Endothelial cell of umbilical vein (primary cell): ENCODE results near the gene LKAAEAR1. TPM values are rescaled to one million over a fixed set of nuclear protein-coding genes. Genes with fewer than 3 reads are reported as not detected.

ENCODE experiments used
- BruUV-seq: library from RNA; stranded (reverse); fragments of 400-500 nt; replicated peaks from 2 replicates; lab custom pipeline; 2021; lab: Mats Ljungman, UMichigan
- CTCF ChIA-PET: fragments of 300-600, 350-600 bp; sonication (Branson Sonifier 250); formaldehyde crosslinking; loops from one replicate; lab custom pipeline; 2021; ENCODE audit warnings: antibody characterized with exemption, inconsistent platforms; lab: Charles Lee
- POLR2A ChIA-PET: fragments of 300-600, 350-600 bp; sonication (Branson Sonifier 250); formaldehyde crosslinking; loops from one replicate; lab custom pipeline; 2021; ENCODE audit warnings: antibody characterized with exemption, inconsistent platforms; lab: Charles Lee
- DNase-seq: peaks from one replicate; pipeline ENCODE4 v3.0.0-alpha.2; 2011; ENCODE audit warnings: low read depth, low spot score
- FAIRE-seq: peaks from 2 replicates; lab custom pipeline; 2011; peaks lifted over from hg19 to GRCh38; lab: Jason Lieb, UNC
- H2AFZ ChIP-seq: 2 replicates; pipeline ENCODE4 v1.6.0; 2012; ENCODE audit warnings: low read depth, low read length, control low read depth, inconsistent platforms
- H3K27ac ChIP-seq: 2 replicates; pipeline ENCODE4 v1.5.1; 2011; ENCODE audit warnings: low read depth, mild to moderate bottlenecking, control low read depth, low read length, moderate library complexity; ENCODE audit not compliant: insufficient read depth
- H3K27me3 ChIP-seq, 2 experiments: 2 replicates each; pipeline versions ENCODE4 v1.6.0 to v1.6.1; 2011; ENCODE audit warnings: low read length in 2 of 2, mixed read lengths in 1 of 2; ENCODE audit not compliant: control insufficient read depth in 2 of 2, insufficient read depth in 2 of 2
- H3K36me3 ChIP-seq, 2 experiments: 2 replicates in 1 of 2; 3 replicates in 1 of 2; pipeline ENCODE4 v1.5.1; 2011; ENCODE audit warnings: low read length in 2 of 2, mild to moderate bottlenecking in 1 of 2, moderate library complexity in 1 of 2; ENCODE audit not compliant: control insufficient read depth in 2 of 2, insufficient read depth in 2 of 2; ENCODE audit errors: extremely low read depth in 1 of 2
- H3K4me1 ChIP-seq: 3 replicates; pipeline ENCODE4 v1.5.1; 2011; ENCODE audit warnings: mild to moderate bottlenecking, low read length; ENCODE audit not compliant: control insufficient read depth, insufficient read depth; ENCODE audit errors: extremely low read depth
- H3K4me2 ChIP-seq: 2 replicates; pipeline ENCODE4 v1.6.1; 2011; ENCODE audit warnings: low read length, control low read depth, mixed read lengths; ENCODE audit not compliant: insufficient read depth
- H3K4me3 ChIP-seq, 3 experiments: fragments of 200-600 bp in 1 of 3; sonication (generic), shearing (Covaris generic) in 1 of 3; replicated peaks in 1 of 3; 2 replicates each; pipeline ENCODE4 v1.5.1; 2011 to 2016; ENCODE audit warnings: control low read depth in 3 of 3, low read length in 3 of 3, mild to moderate bottlenecking in 2 of 3, inconsistent platforms in 1 of 3, low read depth in 1 of 3, moderate library complexity in 1 of 3; ENCODE audit not compliant: insufficient read depth in 1 of 3
- H3K79me2 ChIP-seq: 2 replicates; pipeline ENCODE4 v1.6.0; 2012; ENCODE audit warnings: low read length, inconsistent platforms; ENCODE audit not compliant: control insufficient read depth, insufficient read depth
- H3K9ac ChIP-seq: replicated peaks from 2 replicates; pipeline ENCODE3; 2011; ENCODE audit warnings: low read length, control low read depth; ENCODE audit not compliant: insufficient read depth; ENCODE audit errors: extremely low read depth
- H3K9me1 ChIP-seq: replicated peaks from 3 replicates; pipeline ENCODE4 v1.6.0; 2011; ENCODE audit warnings: mild to moderate bottlenecking, low read length; ENCODE audit not compliant: control insufficient read depth, insufficient read depth; ENCODE audit errors: extremely low read depth
- H3K9me3 ChIP-seq: replicated peaks from 2 replicates; pipeline ENCODE4 v1.5.1; 2012; ENCODE audit warnings: low read length, inconsistent platforms; ENCODE audit not compliant: control insufficient read depth, insufficient read depth
- H4K20me1 ChIP-seq: replicated peaks from 2 replicates; pipeline ENCODE3; 2011; ENCODE audit warnings: mild to moderate bottlenecking, low read length; ENCODE audit not compliant: control insufficient read depth, insufficient read depth; ENCODE audit errors: extremely low read depth
- CTCF ChIP-seq, 2 donors: IDR thresholded peaks; 1 replicate in 1 of 2; 2 replicates in 1 of 2; pipeline ENCODE4 v1.5.1; 2011; ENCODE audit warnings: low read length in 2 of 2, mild to moderate bottlenecking in 2 of 2, moderate library complexity in 2 of 2, control low read depth in 1 of 2, inconsistent platforms in 1 of 2, low read depth in 1 of 2; ENCODE audit not compliant: insufficient read depth in 1 of 2; ENCODE audit errors: extremely low read depth in 1 of 2
- EZH2 ChIP-seq: IDR thresholded peaks from 2 replicates; pipeline ENCODE4 v1.6.1; 2012; ENCODE audit warnings: borderline replicate concordance, low read depth, mild to moderate bottlenecking, moderate library complexity, low read length, inconsistent platforms; ENCODE audit not compliant: severe bottlenecking
- FOS ChIP-seq: IDR thresholded peaks from 2 replicates; pipeline ENCODE4 v1.6.1; 2011; ENCODE audit warnings: mild to moderate bottlenecking, low read length, moderate library complexity, borderline replicate concordance; ENCODE audit not compliant: insufficient read depth
- GATA2 ChIP-seq: IDR thresholded peaks from 2 replicates; pipeline ENCODE4 v1.7.0; 2011; ENCODE audit warnings: low read depth, mild to moderate bottlenecking, moderate library complexity, mixed read lengths, low read length; ENCODE audit not compliant: insufficient read length, insufficient read depth
- JUN ChIP-seq: IDR thresholded peaks from 2 replicates; pipeline ENCODE4 v1.6.1; 2011; ENCODE audit warnings: borderline replicate concordance, low read depth; ENCODE audit not compliant: insufficient read length, insufficient read depth
- MAX ChIP-seq: IDR thresholded peaks from 2 replicates; pipeline ENCODE4 v1.6.1; 2011; ENCODE audit not compliant: insufficient read depth, insufficient read length
- MYC ChIP-seq: IDR thresholded peaks from one replicate; pipeline ENCODE4 v1.6.1; 2011; ENCODE audit warnings: mild to moderate bottlenecking, low read depth, low read length
- POLR2A ChIP-seq: IDR thresholded peaks from 2 replicates; pipeline ENCODE4 v1.6.1; 2012; ENCODE audit warnings: low read depth, mild to moderate bottlenecking, control low read depth, low read length
- POLR2AphosphoS5 ChIP-seq: IDR thresholded peaks from 2 replicates; pipeline ENCODE4 v1.6.1; 2012; ENCODE audit warnings: low read depth, mild to moderate bottlenecking, control low read depth, low read length, moderate library complexity; ENCODE audit not compliant: insufficient read depth
- dilution Hi-C: fragments of 300-500 bp; cut with MboI; formaldehyde crosslinking; loops from one replicate; pipeline ENCODE4 v1.15.0; 2019; ENCODE audit warnings: low sequenced_read_pairs; ENCODE audit not compliant: extremely low pct_ligation_motif_present
- intact Hi-C: fragments of 100-400 bp; cut with micrococcal nuclease; formaldehyde crosslinking; loops from one replicate; pipeline ENCODE4 v1.10.0; 2022
- polyA plus RNA-seq, 4 experiments: library from polyadenylated mRNA; depleted of rRNA in 3 of 4; stranded (reverse) in 3 of 4; unstranded in 1 of 4; fragments of >200 nt; gene quantifications; 2 replicates each; pipeline versions ENCODE4 v1.2.1 to v1.2.3, GENCODE V29; 2011 to 2012; ENCODE audit warnings: missing spikeins in 1 of 4
- total RNA-seq: library from RNA; stranded (reverse); gene quantifications from 2 replicates; pipeline ENCODE4 v1.2.3, GENCODE V29; 2021

Gene LKAAEAR1
- total and polyA plus RNA-seq, 2 donors (not counting 3 experiments of a cell fraction or from before 2014, with no cell fraction given), result 0.29 TPM; not detected in 1

GRCh38 chr20:64100566-64100888, 16.3 kb upstream of the LKAAEAR1 start:
- TF ChIP-seq FOS (no peak), CTCF (IDR thresholded peaks at IDR 0.05; ENCODE audit: extremely low read depth in 1 of 2, insufficient read depth in 1 of 2, low read depth in 1 of 2, low read length in 2 of 2) (no peak), EZH2 (no peak), JUN (no peak), POLR2AphosphoS5 (no peak), MAX (no peak), GATA2 (no peak), POLR2A (no peak), MYC (no peak)
- FAIRE-seq (no peak), DNase-seq (no peak)
- Histone ChIP-seq H3K9ac (no peak overlapping the region), H3K27ac (no peak overlapping the region), H3K9me3 (no peaks in the 10 kb centered on the region), H3K4me2 (no peak overlapping the region), H4K20me1 (no peaks in the 10 kb centered on the region), H3K9me1 (no peaks in the 10 kb centered on the region), H3K4me1 (no peaks in the 10 kb centered on the region), H3K79me2 (no peaks in the 10 kb centered on the region), H2AFZ (no peak overlapping the region), H3K27me3 (peaks cover 19 to 22% of the 10 kb centered on the region in 2 experiments), H3K4me3 (no peak overlapping the region), H3K36me3 (no peaks in the 10 kb centered on the region)
- ChIA-PET POLR2A (no interaction called here), CTCF (interaction anchor here (1.9 kb wide), 1 partner anchor 17 kb away, joined by 8 read pairs; the partner anchor contains the start of gene LKAAEAR1)
- intact Hi-C loops (no loop called here), dilution Hi-C loops (no loop called here)
- BruUV-seq, result no TSS peak
